Panc1 (cell line): Measurements from ENCODE around the gene CBX7.

Source experiments
- CTCF ChIP-seq: fragments of 450-650 bp; IDR thresholded peaks from 2 replicates; pipeline ENCODE4 v1.5.1; 2017; ENCODE audit warnings: mild to moderate bottlenecking
- POLR2AphosphoS5 ChIP-seq: IDR thresholded peaks from 2 replicates; pipeline ENCODE4 v1.6.1; 2012; ENCODE audit warnings: mild to moderate bottlenecking, low read depth, low read length, moderate library complexity
- SIN3A ChIP-seq: IDR thresholded peaks from 2 replicates; pipeline ENCODE4 v1.6.1; 2012; ENCODE audit warnings: low read depth, mild to moderate bottlenecking, low read length, moderate library complexity, borderline replicate concordance; ENCODE audit not compliant: insufficient read depth

DNA sequence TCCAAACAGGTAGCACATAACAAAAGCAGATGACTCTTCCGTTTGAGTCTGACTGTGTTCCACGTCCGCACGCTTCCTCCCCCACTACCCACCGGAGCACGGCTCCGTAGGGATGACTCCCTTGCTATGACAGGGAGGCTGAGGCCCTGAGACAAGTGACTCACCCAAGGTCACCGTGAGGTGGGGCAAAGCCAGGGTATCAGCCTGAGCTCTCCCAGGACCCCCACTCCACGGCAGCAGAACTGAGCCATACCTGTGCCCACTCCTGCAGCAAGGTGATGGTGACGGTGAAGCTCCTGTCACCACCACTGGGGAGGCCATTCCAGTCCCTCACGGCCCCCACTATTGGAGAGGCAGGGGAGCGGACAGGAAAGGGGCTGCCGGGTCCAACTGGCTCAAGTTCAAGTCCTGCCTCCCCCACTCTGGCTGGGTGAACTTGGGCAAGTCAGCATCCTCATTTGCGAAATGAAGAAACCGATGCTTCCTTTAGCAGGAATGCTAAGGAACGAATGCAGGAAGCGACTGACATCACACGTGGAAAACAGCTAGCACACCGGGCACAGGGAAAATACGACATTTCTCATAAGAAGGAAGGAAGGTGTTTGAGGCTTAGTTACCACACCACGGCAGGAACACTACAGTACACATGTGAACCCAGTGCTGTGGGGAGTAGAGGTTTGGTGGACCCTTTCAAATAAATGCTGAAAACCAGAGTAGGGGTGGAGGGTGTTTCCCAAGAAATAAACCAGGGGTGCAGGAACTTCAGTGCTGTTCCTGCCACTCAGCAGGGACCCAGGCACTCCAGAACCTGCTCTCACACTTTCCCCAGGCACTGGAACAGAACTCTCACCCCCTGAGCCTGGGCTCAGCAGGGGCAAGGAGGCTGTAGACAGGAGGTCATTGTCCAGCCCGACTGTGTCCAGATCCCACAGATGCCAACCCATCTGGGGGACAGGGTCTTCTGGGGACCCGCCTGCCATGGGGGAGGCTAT is 32.4 kb upstream of the CBX7 start:
- TF ChIP-seq CTCF (no peak), POLR2AphosphoS5 (no peak), SIN3A (no peak)
